Kidney glomerular epithelial cell (primary cell): ENCODE measurements around the gene CEP295NL.
"Not testable (repeated sequence)": the region's sequence is repeated elsewhere in the genome, so short reads cannot be mapped to it uniquely, and the experiment has no call there.

ENCODE experiments used
- DNase-seq: peaks from one replicate; lab custom pipeline; 2025; lab: John Stamatoyannopoulos, UW

Gene CEP295NL

DNA sequence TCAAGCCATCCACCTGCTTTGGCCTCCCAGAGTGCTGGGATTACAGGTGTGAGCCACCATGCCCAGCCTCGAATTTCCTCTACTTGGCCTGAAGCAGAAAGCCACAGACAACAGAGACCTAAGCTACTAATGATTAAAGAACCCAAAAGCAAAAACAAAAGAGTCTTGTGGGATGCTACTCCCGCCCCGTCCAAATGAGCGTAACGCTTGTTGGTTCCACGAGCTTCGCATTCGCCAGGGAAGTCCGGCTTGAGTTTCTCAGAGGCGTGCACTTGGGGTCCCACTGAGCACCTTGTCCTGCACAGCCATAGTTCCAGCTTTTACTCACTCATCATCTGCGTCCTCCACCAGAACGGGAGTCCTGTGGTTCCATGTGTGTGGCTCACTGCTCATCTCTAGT is 16.0 kb downstream of the CEP295NL start:
- DNase-seq: no peak

DNA sequence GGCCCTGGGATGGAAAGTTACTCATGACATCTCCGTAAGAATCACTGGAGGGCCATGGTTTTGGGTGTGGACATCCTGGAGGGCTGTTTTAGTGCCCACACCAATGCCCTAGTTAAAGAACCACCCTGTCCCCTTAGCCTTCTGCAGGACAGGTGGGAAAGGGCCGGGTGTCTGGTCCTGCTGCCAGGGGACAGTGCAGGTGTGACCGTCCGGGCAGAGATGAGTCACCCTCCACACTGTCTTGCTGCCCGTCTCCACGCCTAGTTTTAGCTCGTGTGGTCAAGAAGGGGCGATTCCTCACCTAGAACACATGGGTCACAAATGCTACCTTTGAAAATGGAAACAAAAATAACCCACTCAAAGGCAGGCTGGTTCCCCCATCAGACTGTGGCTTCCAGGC is 17.0 kb downstream of the CEP295NL start:
- no peak for DNase-seq

DNA sequence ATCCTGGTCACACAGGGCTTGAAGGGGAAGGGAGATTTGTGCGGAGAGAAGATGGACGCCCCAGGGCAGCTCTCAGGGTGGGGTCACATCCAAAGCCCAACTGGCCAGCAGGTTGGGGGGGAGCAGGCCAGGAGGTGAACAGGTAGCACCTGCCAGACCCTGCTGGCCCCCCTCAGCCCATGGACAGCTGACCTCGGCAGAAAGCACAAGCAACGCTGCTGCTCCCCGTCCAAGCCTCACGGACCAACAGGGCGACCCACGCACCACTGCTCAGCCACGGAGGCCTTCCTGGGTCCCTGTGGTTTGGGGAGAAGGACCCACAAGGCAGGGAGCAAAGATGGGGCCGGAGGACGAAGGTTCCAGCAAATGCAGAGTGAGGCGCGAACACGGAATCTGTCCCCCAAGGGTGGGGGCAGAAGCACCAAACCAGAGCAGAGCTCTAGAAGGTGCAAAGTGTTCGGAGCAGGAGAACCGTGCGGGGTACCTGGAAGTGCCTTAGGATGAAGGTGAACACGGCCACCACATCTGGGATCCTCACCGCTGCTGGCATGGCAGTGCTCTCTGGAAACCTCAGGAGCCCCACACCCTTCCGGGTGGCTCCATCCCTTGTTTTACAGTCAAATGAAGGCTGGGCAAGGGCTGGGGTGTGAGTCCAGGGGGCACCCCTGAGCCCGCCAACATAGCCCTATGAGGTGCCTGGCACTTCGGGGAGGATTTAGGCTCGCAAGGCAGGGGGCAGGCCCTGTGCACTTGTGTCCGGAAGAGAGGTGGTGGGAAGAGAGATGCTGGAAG is 17.9 kb downstream of the CEP295NL start:
- no peak for DNase-seq

DNA sequence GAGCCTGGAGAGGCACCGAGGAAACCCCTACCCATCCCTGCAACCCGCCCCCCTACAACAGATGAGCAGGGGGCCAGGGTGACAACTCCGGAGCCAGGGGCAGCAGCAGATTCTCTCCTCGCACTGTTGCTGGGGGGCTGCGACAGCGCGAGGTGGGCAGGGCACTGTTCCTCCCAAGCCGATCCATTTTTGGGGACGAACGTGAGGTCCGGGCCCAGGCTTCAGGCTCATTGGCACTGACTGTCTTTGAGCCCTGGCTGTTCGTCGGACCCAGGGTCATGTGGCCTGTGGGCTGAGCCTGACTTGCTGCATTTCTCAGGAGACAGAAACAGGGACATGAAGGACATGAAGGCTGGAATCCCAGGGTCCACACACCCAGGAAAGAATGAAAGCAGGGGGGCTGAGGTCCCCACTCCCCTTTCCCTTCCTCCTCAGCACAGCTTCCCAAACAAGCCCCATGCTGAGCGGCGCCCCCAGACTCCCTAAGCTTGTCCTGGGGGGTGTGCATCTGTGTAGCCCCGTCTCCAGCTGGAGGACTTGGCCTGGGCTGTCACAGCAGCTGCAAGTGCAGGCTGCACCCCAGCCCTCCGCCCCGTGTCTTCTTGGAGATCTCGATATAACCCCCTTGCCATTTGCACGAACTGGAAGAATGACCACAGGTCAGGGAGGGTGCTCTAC is 18.7 kb downstream of the CEP295NL start:
- no peak for DNase-seq

DNA sequence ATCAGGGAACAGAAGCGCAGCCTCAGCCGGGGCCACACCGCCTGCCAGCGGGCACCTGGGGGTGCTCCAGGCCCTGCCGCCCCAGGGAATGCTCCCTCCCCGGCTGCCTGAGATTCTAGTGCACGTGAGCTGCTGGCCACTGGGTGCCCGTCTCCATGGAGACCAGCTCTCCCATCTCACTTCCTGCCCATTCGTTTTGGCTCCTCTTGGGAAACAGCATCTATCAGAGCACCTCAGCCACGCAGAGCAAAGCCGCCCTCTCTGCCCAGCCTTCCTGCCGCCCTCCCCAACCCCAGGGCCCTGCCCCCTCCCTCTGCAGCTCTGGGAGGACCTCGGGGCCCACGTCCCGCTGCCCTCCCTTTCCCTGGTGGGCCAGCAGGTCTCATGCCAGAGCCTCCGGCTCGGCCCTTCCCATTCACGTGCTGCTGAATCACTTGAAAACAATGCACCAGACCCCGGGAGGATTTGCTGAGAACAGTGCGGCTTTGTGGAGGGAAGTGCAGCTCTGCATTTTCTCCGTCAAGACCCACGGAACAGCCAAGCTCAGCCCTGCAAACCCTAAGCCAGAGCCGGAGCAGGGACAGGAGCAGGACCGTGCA is 19.4 kb downstream of the CEP295NL start:
- DNase-seq: peak; percentile 67

DNA sequence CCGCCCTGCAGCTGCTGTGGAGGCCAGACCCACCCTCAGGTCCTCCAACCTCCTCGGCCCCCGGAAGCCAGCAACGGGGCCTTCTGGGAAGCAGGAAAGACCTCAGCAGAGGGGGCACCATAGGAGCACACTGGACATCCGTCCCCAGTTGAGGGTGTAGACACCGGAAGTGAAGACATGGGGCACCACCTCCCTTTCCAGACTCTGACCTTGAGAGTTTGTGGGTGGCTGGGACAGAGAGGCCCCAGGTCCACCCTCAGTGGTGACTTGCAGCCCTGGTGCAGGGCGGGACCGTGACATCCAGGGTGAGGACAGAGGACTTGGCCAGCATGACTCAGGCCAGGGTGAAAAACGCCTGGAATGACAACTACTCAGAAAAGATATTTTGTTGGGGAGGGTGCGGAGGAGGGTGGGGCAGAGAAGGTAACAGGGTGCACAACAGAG is 19.9 kb downstream of the CEP295NL start:
- DNase-seq: peak; percentile 67

DNA sequence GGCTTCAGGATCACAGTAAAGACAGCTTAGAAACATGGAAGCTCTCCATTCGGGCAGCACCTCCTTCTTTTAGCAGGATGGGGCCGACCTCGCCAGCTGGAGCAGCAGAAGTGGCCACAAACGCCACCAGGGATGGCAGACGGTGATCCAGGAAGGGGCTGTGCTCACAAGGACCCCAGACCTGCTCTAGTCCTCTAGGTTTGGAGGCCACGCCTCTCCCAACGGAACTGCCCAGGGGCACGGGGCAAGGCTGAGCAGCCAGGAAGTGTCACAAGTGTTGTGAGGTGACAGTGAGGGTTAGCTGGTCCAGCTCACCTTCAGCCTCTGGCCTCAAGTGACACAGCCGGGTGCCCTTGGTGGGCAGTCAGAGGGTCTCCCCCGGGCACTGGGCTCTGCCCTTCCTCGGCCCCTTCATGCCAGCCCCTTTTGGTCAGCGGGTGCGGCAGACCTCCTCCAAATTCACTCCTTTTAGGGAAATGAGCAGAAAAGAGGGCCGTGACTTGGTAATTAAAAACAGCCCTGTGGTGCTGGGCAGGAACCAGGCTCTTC is 20.4 kb downstream of the CEP295NL start:
- no peak for DNase-seq

DNA sequence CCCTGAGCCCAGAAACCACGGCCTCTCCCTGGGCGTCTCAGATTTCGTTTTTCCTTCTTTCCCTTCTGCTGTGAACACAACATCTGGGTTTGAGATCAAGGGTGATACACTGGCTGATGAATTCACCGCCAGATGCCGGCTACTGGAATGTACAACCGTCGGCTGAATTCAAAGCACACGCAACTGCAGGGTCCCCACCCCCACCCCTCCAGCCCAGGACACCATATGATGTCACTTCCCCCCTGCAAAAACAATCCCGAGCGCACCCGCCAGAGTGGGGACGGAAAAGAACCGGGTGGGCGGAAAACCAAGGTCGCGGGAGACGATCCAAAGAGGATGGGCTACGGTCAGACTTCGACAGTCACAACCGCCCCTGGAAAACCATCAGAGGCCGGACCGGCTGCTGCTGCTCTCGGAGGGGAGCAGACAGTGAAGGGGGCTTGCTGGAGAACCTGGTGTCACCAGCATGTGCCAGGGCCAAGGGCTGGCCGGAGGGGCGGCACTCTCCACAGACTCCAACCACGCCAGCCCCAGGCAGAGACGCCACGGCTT is 23.3 kb downstream of the CEP295NL start:
- no peak for DNase-seq

DNA sequence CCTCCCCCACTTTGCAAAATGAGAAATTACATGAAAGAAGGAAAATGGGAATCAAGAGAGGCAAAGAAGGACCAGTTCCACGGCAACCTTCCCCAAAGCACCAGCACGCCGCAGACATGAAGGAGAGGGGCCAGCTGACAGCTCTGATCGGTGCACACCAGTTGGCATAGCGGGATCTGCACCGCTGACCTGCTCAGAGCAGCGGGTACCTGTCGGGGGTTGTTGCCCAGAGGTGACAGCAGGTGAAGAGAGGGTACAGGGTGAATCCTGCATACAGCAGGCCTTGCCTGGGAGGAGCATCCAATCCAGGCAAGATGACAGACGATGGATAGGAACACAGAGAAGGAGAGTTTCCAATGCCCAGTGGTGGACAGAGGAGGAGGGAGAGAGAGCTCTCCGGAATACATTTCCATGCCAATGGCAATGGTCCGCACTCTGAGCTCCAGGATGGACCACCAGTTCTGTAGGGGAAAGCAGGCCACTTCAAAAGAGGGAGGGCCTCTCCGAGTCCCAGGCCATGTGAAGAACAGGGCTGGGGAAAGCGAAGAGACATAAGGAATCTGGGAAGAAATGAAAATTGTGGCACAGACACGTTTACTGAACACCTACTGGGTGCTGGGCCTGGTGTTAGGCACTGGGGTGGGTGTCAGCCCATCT is 24.0 kb downstream of the CEP295NL start:
- no peak for DNase-seq

DNA sequence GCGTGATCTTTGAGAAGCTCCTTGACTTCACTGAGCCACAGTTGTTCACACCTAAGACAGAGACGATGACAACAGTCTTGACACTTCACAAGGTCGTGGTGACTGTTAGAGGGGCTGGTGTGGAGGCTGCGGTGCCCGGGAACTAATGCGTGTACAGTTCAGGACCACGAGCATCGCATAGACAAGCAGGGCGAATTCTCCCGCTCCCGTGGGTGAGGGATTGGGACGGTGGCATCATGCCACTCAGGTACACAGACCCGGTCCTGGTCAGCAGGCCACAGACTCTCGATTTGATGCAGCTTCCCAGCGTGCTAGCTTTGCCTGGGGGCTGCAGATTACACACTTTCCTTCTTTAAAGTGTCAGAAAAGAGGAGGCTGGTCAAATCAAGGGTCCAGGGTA is 24.7 kb downstream of the CEP295NL start:
- DNase-seq: no peak

DNA sequence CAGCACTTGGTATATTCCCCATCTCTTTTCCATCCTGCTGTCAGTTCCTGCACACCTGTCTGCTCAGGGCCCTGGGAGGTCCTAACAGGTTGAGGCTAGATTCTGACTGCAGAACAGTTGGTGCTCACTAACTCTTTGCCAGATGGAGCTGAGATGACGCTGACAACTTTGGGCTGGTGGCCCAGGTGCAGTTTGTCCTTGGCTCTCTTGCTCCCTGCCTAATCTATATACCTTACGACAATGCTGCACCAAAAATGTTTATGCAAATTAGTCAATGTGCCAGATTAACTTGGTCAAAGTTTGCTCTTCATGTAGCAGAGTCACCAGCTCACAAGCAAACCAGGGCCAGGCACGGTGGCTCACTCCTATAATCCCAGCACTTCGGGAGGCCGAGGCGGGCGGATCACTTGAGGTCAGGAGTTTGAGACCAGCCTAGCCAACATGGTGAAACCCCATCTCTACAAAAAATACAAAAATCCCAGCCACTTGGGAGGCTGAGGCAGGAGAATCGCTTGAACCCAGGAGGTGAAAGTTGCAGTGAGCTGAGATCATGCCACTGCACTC is 26.0 kb downstream of the CEP295NL start:
- not testable (repeated sequence) for DNase-seq

DNA sequence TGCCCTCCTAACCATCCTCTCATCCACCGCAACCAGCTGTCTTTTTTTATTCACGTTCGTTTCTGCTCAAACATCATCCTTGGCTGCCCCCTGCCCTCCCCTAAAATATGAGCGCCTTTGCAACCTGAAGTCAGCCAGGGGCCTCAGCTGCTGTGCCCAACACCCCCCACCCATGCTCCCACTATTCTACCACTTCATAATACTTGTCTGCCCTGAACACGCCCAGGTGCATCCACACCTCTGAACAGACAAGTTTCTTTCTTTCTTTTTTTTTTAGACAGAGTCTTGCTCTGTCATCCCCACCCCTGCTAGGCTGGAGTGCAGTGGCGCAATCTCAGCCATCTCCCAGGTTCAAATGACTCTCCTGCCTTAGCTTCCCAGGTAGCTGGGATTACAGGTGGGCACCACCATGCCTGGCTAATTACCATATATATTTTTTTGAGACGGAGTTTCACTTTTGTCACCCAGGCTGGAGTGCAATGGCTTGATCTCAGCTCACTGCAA is 26.9 kb downstream of the CEP295NL start:
- no peak for DNase-seq

DNA sequence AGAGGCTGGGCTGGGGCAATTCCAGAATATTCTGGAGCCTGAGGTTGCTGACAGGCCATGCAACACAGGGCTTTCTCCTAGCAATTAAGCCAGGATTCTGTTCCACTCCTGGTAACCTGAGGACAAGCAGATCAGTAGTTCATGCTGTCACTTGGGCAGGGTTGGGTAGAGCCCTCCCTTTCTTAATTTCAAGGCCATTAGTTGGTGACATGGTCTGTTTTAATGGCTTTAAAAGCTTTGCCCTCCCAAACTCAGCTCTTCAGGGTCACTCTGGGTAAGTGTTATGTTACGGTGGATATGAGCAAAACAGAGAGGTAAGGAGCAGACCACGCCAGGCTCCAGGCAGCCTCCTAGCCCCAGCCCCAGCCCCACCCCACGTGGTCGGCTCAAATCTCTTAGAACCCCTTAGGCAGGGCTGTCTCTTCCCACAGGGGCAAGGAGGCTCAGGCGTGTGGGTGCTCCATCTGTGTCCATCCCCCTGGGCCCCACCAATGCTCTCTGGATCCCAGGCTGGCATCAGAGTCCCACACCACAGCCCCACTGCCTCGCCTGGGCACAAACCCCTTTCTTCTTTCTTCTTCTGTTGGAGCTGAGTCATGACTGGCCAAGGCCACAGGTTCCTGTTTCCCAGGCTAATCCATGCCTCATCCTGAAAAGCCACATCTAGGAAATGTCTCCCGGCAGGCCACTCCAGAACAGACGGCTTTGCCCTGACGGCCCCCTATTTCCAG is 27.5 kb downstream of the CEP295NL start:
- DNase-seq: no peak

DNA sequence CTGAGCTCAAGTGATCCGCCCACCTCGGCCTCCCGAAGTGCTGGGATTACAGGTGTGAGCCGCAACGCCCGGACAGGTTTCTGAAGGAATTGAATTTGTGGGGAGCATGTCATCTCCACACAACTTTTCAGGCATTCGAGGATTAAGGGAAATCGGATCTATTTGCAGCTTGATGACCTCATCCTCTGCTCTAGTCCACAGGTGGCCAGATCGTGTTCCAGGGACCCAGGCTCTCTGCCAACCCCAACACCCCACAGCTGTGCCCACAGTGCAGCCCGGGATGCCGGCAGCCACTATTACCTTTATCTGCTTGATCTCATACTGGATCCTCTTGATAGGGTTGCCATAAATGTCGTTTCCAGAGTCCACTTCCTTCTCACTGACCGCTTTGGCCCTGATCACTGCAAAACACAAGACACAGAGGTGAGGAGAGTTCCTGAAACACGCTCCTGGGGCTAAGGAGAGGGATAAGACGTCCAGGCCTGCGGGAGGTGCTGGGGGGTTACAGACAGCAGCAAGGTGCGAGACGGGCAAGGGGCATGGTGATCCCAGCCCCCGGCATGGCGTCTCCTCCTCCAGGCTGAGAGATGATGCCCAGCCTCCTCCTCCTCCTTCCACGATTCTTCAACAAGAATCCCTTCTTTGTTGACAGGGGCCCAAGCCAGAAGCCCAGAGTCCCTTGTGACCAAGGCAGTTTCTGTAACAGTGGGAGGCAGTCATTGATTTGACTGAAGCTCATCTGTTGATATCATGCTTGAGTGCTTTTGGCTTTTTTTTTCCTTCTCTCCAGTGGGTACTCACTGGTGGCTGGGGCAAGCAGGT is 29.3 kb downstream of the CEP295NL start:
- peak; percentile 12 for DNase-seq

DNA sequence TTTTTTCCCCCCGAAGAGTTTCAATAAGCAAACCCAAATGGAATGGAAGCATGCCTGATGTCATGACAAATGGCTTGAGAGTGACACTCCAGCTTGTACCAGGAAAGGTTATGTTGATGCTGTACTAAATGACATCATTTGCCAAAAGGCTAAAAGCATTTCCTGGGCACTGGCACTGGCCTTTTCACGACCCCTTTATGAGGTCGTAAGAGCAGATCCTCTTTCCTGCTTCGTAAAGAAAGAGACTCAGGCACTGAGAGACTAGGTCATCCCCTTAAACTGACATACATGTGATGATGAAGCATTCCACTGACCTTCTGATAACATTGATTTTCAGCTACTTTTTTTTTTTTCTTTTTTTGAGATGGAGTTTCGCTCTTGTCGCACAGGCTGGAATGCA is 30.5 kb downstream of the CEP295NL start:
- DNase-seq: no peak

DNA sequence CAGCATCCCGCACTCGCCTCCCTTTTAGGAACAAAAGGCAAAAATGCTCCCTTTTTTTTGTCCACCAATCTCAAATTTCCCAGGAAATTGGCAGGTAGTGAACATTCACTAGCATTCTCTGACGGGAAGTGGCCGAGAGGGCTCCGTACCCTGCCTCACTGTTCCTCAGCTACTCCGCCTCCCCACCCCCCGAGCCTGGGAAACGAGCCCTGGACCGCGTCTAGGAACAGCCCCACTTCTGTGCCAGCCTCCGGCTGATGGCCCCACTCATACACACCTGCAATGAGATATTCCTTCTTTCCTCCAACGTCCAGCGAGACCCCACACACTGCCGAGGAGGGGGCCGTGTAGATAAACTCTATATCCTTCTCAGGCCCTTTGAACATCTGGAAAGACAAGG is 32.4 kb downstream of the CEP295NL start:
- no peak for DNase-seq

DNA sequence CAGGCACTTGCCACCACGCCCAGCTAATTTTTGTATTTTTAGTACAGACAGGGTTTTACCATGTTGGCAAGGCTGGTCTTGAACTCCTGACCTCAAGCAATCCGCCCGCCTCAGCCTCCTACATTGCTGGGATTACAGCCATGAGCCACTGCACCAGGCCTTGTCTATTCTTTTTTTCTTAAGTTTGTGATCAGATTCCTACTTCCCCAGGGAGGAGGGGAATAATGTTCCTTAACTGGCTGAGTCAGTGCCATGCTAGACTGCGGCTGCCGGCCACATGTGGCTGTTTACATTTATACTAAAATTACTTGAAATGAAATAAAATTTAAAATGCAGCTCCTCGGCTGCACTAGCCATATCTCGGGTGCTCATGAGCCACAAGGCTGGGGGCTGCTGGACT is 34.6 kb downstream of the CEP295NL start:
- no peak for DNase-seq

DNA sequence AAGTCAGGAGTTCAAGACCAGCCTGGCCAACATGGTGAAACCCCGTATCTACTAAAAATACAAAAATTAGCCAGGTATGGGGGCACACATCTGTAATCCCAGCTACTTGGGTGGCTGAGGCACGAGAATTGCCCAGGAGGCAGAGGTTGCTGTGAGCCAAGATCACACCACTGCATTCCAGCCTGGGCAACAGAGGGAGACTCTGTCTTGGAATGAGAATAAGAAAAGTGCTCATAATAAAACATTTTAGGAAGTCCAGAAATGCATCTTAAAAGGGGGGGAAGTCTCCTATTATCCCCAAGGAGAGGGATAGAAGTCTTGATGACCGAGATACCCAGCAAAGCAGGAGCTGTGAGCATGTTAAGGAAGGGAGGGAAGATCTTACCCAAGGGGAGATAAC is 36.0 kb downstream of the CEP295NL start:
- not testable (repeated sequence) for DNase-seq

DNA sequence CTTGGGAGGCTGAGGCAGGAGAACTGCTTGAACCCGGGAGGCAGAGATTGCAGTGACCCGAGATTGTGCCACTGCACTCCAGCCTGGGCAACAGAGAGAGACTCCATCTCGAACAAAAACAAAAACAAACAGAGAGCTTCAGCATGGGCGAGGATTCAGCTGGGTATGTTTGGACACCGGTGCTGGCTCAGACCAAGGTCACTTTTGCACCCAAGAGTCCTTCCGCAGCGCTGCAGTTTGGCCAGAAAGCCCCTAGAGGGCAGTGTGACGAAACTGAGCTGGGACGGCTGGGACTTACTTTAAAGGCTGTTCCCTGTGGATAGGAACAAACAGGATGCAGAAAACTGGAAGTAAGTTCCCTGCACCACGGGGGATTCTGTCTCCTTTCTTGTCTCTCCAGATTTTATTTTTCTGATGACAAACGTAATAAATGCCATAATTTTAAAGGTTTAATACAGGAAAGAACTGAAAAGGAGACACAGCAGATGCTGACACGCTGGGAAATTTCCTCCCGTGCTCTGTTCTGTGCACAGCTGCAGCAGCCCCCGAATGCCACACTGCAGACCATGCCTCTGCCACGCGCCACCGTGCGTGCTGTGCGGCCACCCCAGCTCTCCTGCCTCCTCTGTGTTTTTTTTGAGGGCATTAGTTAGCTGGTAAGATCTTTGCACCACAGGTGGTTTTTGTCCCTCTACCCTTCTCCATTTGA is 37.2 kb downstream of the CEP295NL start:
- peak; percentile 39 for DNase-seq
